Measurements from ENCODE around the gene FNDC10.

Gene FNDC10

DNA sequence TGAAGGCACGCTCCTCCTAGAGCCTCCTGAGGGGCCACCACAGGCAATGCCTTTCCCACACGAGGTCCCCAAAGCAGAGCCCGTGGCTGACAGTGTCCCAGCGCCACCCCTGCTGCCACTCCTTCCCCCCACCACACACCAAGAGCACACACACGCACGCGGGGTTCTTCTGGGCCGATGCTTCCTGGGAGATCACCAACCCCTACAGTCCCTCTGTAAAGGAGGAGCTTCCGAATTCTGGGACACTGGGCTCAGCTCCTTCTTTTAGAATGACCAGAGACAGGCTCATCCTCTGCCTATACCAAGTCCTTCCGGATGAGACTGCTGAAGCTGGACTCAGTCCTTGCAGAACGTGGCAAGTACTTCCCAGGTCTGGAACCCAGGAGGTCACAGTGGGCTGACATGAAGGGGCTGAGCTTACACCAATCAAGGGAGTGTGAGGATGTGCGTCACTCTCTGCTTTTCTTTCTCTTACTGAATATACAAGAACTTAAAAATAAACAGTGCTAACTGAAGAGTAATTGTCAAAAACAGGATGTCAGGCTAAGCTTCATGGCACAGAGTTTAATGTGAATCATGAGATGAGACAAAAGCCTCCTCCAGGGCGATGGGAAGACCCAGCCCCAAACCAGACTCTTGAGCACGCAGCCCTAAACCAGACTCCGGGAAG, 38.0 kb downstream of the FNDC10 start:
- H3K27ac ChIP-seq (ENCODE audit: low read depth, low read length) = no peak overlapping the region
- no peak overlapping the region for H3K4me2 ChIP-seq (ENCODE audit: low read depth, low read length, poor library complexity, severe bottlenecking)
- H3K9me3 ChIP-seq (ENCODE audit: insufficient read depth, low read length) = no peaks in the 10 kb centered on the region
- H3K9me2 ChIP-seq (replicated peaks; ENCODE audit: insufficient read depth, low read length) = no peaks in the 10 kb centered on the region
- no peak overlapping the region for H2AFZ ChIP-seq (ENCODE audit: low read depth, low read length, severe bottlenecking)
- no peaks in the 10 kb centered on the region for H3K27me3 ChIP-seq (ENCODE audit: low read length)
- peaks cover 8% of the 10 kb centered on the region; the same call in 1 of the 2 replicates for H4K20me1 ChIP-seq (ENCODE audit: low read depth, low read length)
- H3K9ac ChIP-seq (ENCODE audit: low read length) = no peak overlapping the region
- H3K4me3 ChIP-seq (ENCODE audit: insufficient read depth, low read length, poor library complexity, severe bottlenecking) = no peak overlapping the region
- no peaks in the 10 kb centered on the region; the same call in 1 of the 2 replicates for H3K36me3 ChIP-seq (ENCODE audit: low read length)
- TF ChIP-seq, protein P1, sequence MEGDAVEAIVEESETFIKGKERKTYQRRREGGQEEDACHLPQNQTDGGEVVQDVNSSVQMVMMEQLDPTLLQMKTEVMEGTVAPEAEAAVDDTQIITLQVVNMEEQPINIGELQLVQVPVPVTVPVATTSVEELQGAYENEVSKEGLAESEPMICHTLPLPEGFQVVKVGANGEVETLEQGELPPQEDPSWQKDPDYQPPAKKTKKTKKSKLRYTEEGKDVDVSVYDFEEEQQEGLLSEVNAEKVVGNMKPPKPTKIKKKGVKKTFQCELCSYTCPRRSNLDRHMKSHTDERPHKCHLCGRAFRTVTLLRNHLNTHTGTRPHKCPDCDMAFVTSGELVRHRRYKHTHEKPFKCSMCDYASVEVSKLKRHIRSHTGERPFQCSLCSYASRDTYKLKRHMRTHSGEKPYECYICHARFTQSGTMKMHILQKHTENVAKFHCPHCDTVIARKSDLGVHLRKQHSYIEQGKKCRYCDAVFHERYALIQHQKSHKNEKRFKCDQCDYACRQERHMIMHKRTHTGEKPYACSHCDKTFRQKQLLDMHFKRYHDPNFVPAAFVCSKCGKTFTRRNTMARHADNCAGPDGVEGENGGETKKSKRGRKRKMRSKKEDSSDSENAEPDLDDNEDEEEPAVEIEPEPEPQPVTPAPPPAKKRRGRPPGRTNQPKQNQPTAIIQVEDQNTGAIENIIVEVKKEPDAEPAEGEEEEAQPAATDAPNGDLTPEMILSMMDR (IDR thresholded peaks at IDR 0.05; ENCODE audit: insufficient read depth, low read length, poor library complexity, severe bottlenecking) = no peak
- TF ChIP-seq EZH2phosphoT487 (conservative IDR thresholded peaks at IDR 0.05; ENCODE audit: low read length) = no peak
- peaks cover 4% of the 10 kb centered on the region; the same call in 1 of the 2 replicates for H3F3A ChIP-seq (ENCODE audit: insufficient read depth)
- peaks cover 26% of the 10 kb centered on the region for H3K79me2 ChIP-seq (ENCODE audit: insufficient read depth, low read length)

DNA sequence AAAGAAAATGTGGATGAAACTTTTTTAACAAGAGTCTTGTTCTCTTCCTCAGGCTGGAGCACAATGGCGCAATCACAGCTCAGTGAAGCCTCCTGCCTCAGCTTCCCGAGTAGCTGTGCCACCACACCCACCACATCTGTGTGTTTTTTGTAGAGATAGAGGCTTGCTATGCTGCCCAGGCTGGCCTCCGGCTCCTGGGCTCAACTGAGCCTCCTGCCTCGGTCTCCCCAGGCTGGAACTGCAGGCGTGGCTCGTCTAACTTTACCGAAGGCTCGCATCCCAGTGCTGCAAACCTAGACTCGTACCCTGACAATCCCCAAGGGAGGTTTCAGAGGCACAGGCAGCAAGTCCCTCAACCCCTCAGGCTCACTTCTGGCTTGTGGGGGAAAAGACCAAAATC, 39.8 kb downstream of the FNDC10 start:
- no peak overlapping the region for H3K27ac ChIP-seq (ENCODE audit: low read depth, low read length)
- no peaks in the 10 kb centered on the region for H3K27me3 ChIP-seq (ENCODE audit: low read length)
- TF ChIP-seq, protein P1 (IDR thresholded peaks at IDR 0.05; ENCODE audit: insufficient read depth, low read length, poor library complexity, severe bottlenecking) = no peak
- no peak for TF ChIP-seq EZH2phosphoT487 (conservative IDR thresholded peaks at IDR 0.05; ENCODE audit: low read length)
- H3K9me2 ChIP-seq (replicated peaks; ENCODE audit: insufficient read depth, low read length) = no peaks in the 10 kb centered on the region
- peaks cover 4% of the 10 kb centered on the region; the same call in 1 of the 2 replicates for H3F3A ChIP-seq (ENCODE audit: insufficient read depth)
- no peaks in the 10 kb centered on the region for H4K20me1 ChIP-seq (ENCODE audit: low read depth, low read length)
- H3K9ac ChIP-seq (ENCODE audit: low read length) = no peak overlapping the region
- no peak overlapping the region for H3K4me2 ChIP-seq (ENCODE audit: low read depth, low read length, poor library complexity, severe bottlenecking)
- peaks cover 8% of the 10 kb centered on the region for H3K79me2 ChIP-seq (ENCODE audit: insufficient read depth, low read length)
- H3K36me3 ChIP-seq (ENCODE audit: low read length) = no peaks in the 10 kb centered on the region
- H2AFZ ChIP-seq (ENCODE audit: low read depth, low read length, severe bottlenecking) = no peak overlapping the region
- no peak overlapping the region for H3K4me3 ChIP-seq (ENCODE audit: insufficient read depth, low read length, poor library complexity, severe bottlenecking)
- no peaks in the 10 kb centered on the region for H3K9me3 ChIP-seq (ENCODE audit: insufficient read depth, low read length)

DNA sequence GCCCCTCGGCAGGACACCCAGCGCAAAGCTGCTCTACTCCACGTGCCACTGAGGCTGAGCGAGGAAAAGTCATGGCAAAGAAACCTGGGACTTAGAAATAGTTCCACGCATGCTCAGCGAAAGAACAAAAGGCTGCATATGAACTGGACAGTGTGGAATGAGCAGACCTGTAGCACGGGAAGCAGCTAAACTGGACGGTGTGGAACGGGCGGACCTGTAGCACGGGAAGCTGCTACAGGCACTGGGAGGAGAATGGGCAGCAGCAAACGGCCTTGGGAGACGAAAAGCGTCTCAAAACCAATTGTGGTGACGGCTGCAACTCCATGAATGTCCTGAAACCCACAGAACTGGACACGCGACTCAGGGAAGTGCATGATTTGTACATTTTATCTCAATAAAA, 40.9 kb downstream of the FNDC10 start:
- no peak overlapping the region for H3K27ac ChIP-seq (ENCODE audit: low read depth, low read length)
- H3K4me3 ChIP-seq (ENCODE audit: insufficient read depth, low read length, poor library complexity, severe bottlenecking) = no peak overlapping the region
- no peak overlapping the region for H3K9ac ChIP-seq (ENCODE audit: low read length)
- TF ChIP-seq, protein P1 (IDR thresholded peaks at IDR 0.05; ENCODE audit: insufficient read depth, low read length, poor library complexity, severe bottlenecking) = no peak
- H3K27me3 ChIP-seq (ENCODE audit: low read length) = no peaks in the 10 kb centered on the region
- no peaks in the 10 kb centered on the region for H4K20me1 ChIP-seq (ENCODE audit: low read depth, low read length)
- H3K9me3 ChIP-seq (ENCODE audit: insufficient read depth, low read length) = no peaks in the 10 kb centered on the region
- H3K36me3 ChIP-seq (ENCODE audit: low read length) = no peaks in the 10 kb centered on the region
- H3F3A ChIP-seq (ENCODE audit: insufficient read depth) = peaks cover 4% of the 10 kb centered on the region; the same call in 1 of the 2 replicates
- H3K79me2 ChIP-seq (ENCODE audit: insufficient read depth, low read length) = no peaks in the 10 kb centered on the region; the same call in 1 of the 2 replicates
- H3K4me2 ChIP-seq (ENCODE audit: low read depth, low read length, poor library complexity, severe bottlenecking) = no peak overlapping the region
- no peaks in the 10 kb centered on the region for H3K9me2 ChIP-seq (replicated peaks; ENCODE audit: insufficient read depth, low read length)
- H2AFZ ChIP-seq (ENCODE audit: low read depth, low read length, severe bottlenecking) = no peak overlapping the region
